ENCODE results near the gene LCN15.
"Not testable (repeated sequence)": the region's sequence is repeated elsewhere in the genome, so short reads cannot be mapped to it uniquely, and the experiment has no call there.

The LCN15 gene

GRCh38 chr9:136766410-136767120 lies 2.2 kb upstream of the LCN15 start:
- H3K36me3 ChIP-seq (ENCODE audit: insufficient read depth, low read depth, low read length); H3K9ac ChIP-seq (ENCODE audit: low read depth, low read length); H3K27ac ChIP-seq (ENCODE audit: low read length); H3K4me1 ChIP-seq (ENCODE audit: insufficient read depth, low read length); H3K9me3 ChIP-seq (ENCODE audit: insufficient read depth, low read depth, low read length); H3K4me3 ChIP-seq (ENCODE audit: low read length): not testable (repeated sequence)
- peaks cover 11% of the 10 kb centered on the region for H3K27me3 ChIP-seq (ENCODE audit: insufficient read depth, low read length)

- H3K4me1 ChIP-seq (ENCODE audit: insufficient read depth, low read length); H3K27ac ChIP-seq (ENCODE audit: low read length); H3K4me3 ChIP-seq (ENCODE audit: low read length); H3K36me3 ChIP-seq (ENCODE audit: insufficient read depth, low read depth, low read length); H3K9ac ChIP-seq (ENCODE audit: low read depth, low read length); H3K9me3 ChIP-seq (ENCODE audit: insufficient read depth, low read depth, low read length): not testable (repeated sequence)
- peaks cover 11% of the 10 kb centered on the region for H3K27me3 ChIP-seq (ENCODE audit: insufficient read depth, low read length)
Observed at GRCh38 chr9:136765745-136766409, 1.6 kb upstream of the LCN15 start.

- no peak overlapping the region for H3K9ac ChIP-seq (ENCODE audit: low read depth, low read length)
- no peaks in the 10 kb centered on the region for H3K4me1 ChIP-seq (ENCODE audit: insufficient read depth, low read length)
- no peaks in the 10 kb centered on the region for H3K9me3 ChIP-seq (ENCODE audit: insufficient read depth, low read depth, low read length)
- no peak overlapping the region for H3K4me3 ChIP-seq (ENCODE audit: low read length)
- H3K27ac ChIP-seq (ENCODE audit: low read length) = no peak overlapping the region
- no peaks in the 10 kb centered on the region for H3K36me3 ChIP-seq (ENCODE audit: insufficient read depth, low read depth, low read length)
- peaks cover 11% of the 10 kb centered on the region for H3K27me3 ChIP-seq (ENCODE audit: insufficient read depth, low read length)
Observed at GRCh38 chr9:136765041-136765440, 723 bp upstream of the LCN15 start.

- H3K27ac ChIP-seq (ENCODE audit: low read length) = no peak overlapping the region
Observed at GRCh38 chr9:136763649-136764035, 676 bp downstream of the LCN15 start.

GRCh38 chr9:136762915-136763648 lies 1.2 kb downstream of the LCN15 start:
- Histone ChIP-seq H3K9ac (ENCODE audit: low read depth, low read length) (no peak overlapping the region), H3K36me3 (ENCODE audit: insufficient read depth, low read depth, low read length) (no peaks in the 10 kb centered on the region), H3K27me3 (ENCODE audit: insufficient read depth, low read length) (peaks cover 10% of the 10 kb centered on the region), H3K27ac (ENCODE audit: low read length) (no peak overlapping the region), H3K9me3 (ENCODE audit: insufficient read depth, low read depth, low read length) (no peaks in the 10 kb centered on the region), H3K4me3 (ENCODE audit: low read length) (peak overlapping the region; percentile 45; the same call in 1 of the 2 replicates), H3K4me1 (ENCODE audit: insufficient read depth, low read length) (no peaks in the 10 kb centered on the region)

More at GRCh38 chr9:136763649-136764035, 676 bp downstream of the LCN15 start:
- Histone ChIP-seq H3K9ac (ENCODE audit: low read depth, low read length) (no peak overlapping the region), H3K9me3 (ENCODE audit: insufficient read depth, low read depth, low read length) (no peaks in the 10 kb centered on the region), H3K27me3 (ENCODE audit: insufficient read depth, low read length) (peaks cover 11% of the 10 kb centered on the region), H3K36me3 (ENCODE audit: insufficient read depth, low read depth, low read length) (no peaks in the 10 kb centered on the region), H3K4me3 (ENCODE audit: low read length) (peak overlapping the region; percentile 45; the same call in 1 of the 2 replicates), H3K4me1 (ENCODE audit: insufficient read depth, low read length) (no peaks in the 10 kb centered on the region)

GRCh38 chr9:136762221-136762691 lies 2.1 kb downstream of the LCN15 start:
- Histone ChIP-seq H3K9me3 (ENCODE audit: insufficient read depth, low read depth, low read length) (no peaks in the 10 kb centered on the region), H3K4me3 (ENCODE audit: low read length) (no peak overlapping the region), H3K27me3 (ENCODE audit: insufficient read depth, low read length) (peaks cover 5% of the 10 kb centered on the region; the same call in 1 of the 2 replicates), H3K4me1 (ENCODE audit: insufficient read depth, low read length) (no peaks in the 10 kb centered on the region), H3K27ac (ENCODE audit: low read length) (no peak overlapping the region), H3K36me3 (ENCODE audit: insufficient read depth, low read depth, low read length) (no peaks in the 10 kb centered on the region), H3K9ac (ENCODE audit: low read depth, low read length) (no peak overlapping the region)

- no peak overlapping the region for H3K9ac ChIP-seq (ENCODE audit: low read depth, low read length)
- no peaks in the 10 kb centered on the region for H3K4me1 ChIP-seq (ENCODE audit: insufficient read depth, low read length)
- H3K4me3 ChIP-seq (ENCODE audit: low read length) = no peak overlapping the region
- H3K27me3 ChIP-seq (ENCODE audit: insufficient read depth, low read length) = no peaks in the 10 kb centered on the region
- H3K36me3 ChIP-seq (ENCODE audit: insufficient read depth, low read depth, low read length) = no peaks in the 10 kb centered on the region
- no peaks in the 10 kb centered on the region for H3K9me3 ChIP-seq (ENCODE audit: insufficient read depth, low read depth, low read length)
- no peak overlapping the region for H3K27ac ChIP-seq (ENCODE audit: low read length)
Observed at GRCh38 chr9:136761545-136761981, 2.8 kb downstream of the LCN15 start.

GRCh38 chr9:136760834-136761544 lies 3.3 kb downstream of the LCN15 start:
- H3K27ac ChIP-seq (ENCODE audit: low read length); H3K4me3 ChIP-seq (ENCODE audit: low read length); H3K9ac ChIP-seq (ENCODE audit: low read depth, low read length); H3K9me3 ChIP-seq (ENCODE audit: insufficient read depth, low read depth, low read length); H3K4me1 ChIP-seq (ENCODE audit: insufficient read depth, low read length); H3K36me3 ChIP-seq (ENCODE audit: insufficient read depth, low read depth, low read length); H3K27me3 ChIP-seq (ENCODE audit: insufficient read depth, low read length): not testable (repeated sequence)

GRCh38 chr9:136760424-136760823 lies 3.9 kb downstream of the LCN15 start:
- Histone ChIP-seq H3K9ac (ENCODE audit: low read depth, low read length) (no peak overlapping the region), H3K27ac (ENCODE audit: low read length) (no peak overlapping the region), H3K9me3 (ENCODE audit: insufficient read depth, low read depth, low read length) (peaks cover 4% of the 10 kb centered on the region; the same call in 1 of the 2 replicates), H3K4me3 (ENCODE audit: low read length) (no peak overlapping the region), H3K36me3 (ENCODE audit: insufficient read depth, low read depth, low read length) (no peaks in the 10 kb centered on the region), H3K27me3 (ENCODE audit: insufficient read depth, low read length) (no peaks in the 10 kb centered on the region), H3K4me1 (ENCODE audit: insufficient read depth, low read length) (no peaks in the 10 kb centered on the region)

GRCh38 chr9:136759436-136760325 lies 4.6 kb downstream of the LCN15 start:
- Histone ChIP-seq H3K4me3 (ENCODE audit: low read length) (no peak overlapping the region), H3K9me3 (ENCODE audit: insufficient read depth, low read depth, low read length) (peaks cover 4% of the 10 kb centered on the region; the same call in 1 of the 2 replicates), H3K4me1 (ENCODE audit: insufficient read depth, low read length) (no peaks in the 10 kb centered on the region), H3K36me3 (ENCODE audit: insufficient read depth, low read depth, low read length) (no peaks in the 10 kb centered on the region), H3K9ac (ENCODE audit: low read depth, low read length) (no peak overlapping the region), H3K27ac (ENCODE audit: low read length) (no peak overlapping the region), H3K27me3 (ENCODE audit: insufficient read depth, low read length) (no peaks in the 10 kb centered on the region)

Measured in iPS-20b (cell line).